H1 (cell line): ENCODE measurements around the gene MYL7. TPM values are rescaled to one million over a fixed set of nuclear protein-coding genes. Genes with fewer than 3 reads are reported as not detected.

ENCODE experiments used
- CTCF ChIA-PET: fragments of 300-600 bp; sonication (Branson Sonifier 250); formaldehyde crosslinking; loops from one replicate; lab custom pipeline; 2021; ENCODE audit not compliant: partially characterized antibody; lab: Charles Lee
- POLR2A ChIA-PET: fragments of 300-600 bp; sonication (Branson Sonifier 250); formaldehyde crosslinking; loops from one replicate; lab custom pipeline; 2021; ENCODE audit warnings: inconsistent platforms; ENCODE audit not compliant: partially characterized antibody; lab: Charles Lee
- DNase-seq, 2 experiments: peaks; one replicate each; pipeline versions ENCODE4 v3.0.0 to v3.0.0-alpha.2; 2010 to 2022; ENCODE audit warnings: low spot score in 2 of 2, low read depth in 1 of 2, mixed read lengths in 1 of 2
- FAIRE-seq: peaks from 2 replicates; lab custom pipeline; 2011; peaks lifted over from hg19 to GRCh38; lab: Jason Lieb, UNC
- H2AFZ ChIP-seq: 2 replicates; pipeline ENCODE4 v1.8.1; 2012; ENCODE audit warnings: low read length, inconsistent platforms
- H2AK5ac ChIP-seq: 2 replicates; pipeline ENCODE4 v1.6.1; 2013; ENCODE audit warnings: low read depth, low read length
- H2BK120ac ChIP-seq: replicated peaks from 2 replicates; pipeline ENCODE3; 2013; ENCODE audit warnings: low read depth, low read length, inconsistent platforms
- H2BK12ac ChIP-seq: 2 replicates; pipeline ENCODE4 v1.6.1; 2013; ENCODE audit warnings: low read depth, low read length
- H2BK15ac ChIP-seq: 2 replicates; pipeline ENCODE4 v1.6.1; 2013; ENCODE audit warnings: low read length
- H2BK20ac ChIP-seq: 2 replicates; pipeline ENCODE4 v1.6.1; 2013; ENCODE audit warnings: low read length
- H2BK5ac ChIP-seq: 2 replicates; pipeline ENCODE4 v1.6.1; 2013; ENCODE audit warnings: low read depth, low read length
- H3K14ac ChIP-seq: 2 replicates; pipeline ENCODE4 v1.6.1; 2013; ENCODE audit warnings: inconsistent platforms; ENCODE audit not compliant: insufficient read length
- H3K18ac ChIP-seq: 2 replicates; pipeline ENCODE4 v1.6.1; 2013; ENCODE audit warnings: low read length; ENCODE audit errors: extremely low read depth
- H3K23ac ChIP-seq: 2 replicates; pipeline ENCODE4 v1.6.1; 2013; ENCODE audit warnings: inconsistent platforms; ENCODE audit not compliant: insufficient read length
- H3K23me2 ChIP-seq: 2 replicates; pipeline ENCODE4 v1.6.1; 2013; ENCODE audit warnings: low read depth, low read length
- H3K27ac ChIP-seq: 2 replicates; pipeline ENCODE4 v1.6.1; 2011; ENCODE audit warnings: low read depth, low read length, inconsistent platforms
- H3K27me3 ChIP-seq, 4 experiments: replicated peaks in 1 of 4; 1 replicate in 1 of 4; 2 replicates in 3 of 4; pipeline versions ENCODE4 v1.6.1 to v1.8.1; 2011 to 2013; ENCODE audit warnings: low read length in 3 of 4, mild to moderate bottlenecking in 3 of 4, inconsistent platforms in 2 of 4, mixed read lengths in 2 of 4, moderate library complexity in 1 of 4; ENCODE audit not compliant: control insufficient read depth in 3 of 4, insufficient read depth in 3 of 4; ENCODE audit errors: extremely low read depth in 1 of 4
- H3K36me3 ChIP-seq, 4 experiments: 2 replicates each; pipeline versions ENCODE4 v1.6.1 to v1.8.1; 2011 to 2013; ENCODE audit warnings: mild to moderate bottlenecking in 4 of 4, low read length in 3 of 4, moderate library complexity in 2 of 4, control low read depth in 1 of 4, inconsistent platforms in 1 of 4; ENCODE audit not compliant: insufficient read depth in 4 of 4, control insufficient read depth in 2 of 4
- H3K4ac ChIP-seq: replicated peaks from 2 replicates; pipeline ENCODE3; 2013; ENCODE audit warnings: low read length, low read depth, mixed read lengths, inconsistent platforms; ENCODE audit not compliant: insufficient read length
- H3K4me1 ChIP-seq, 4 experiments: replicated peaks in 1 of 4; 1 replicate in 1 of 4; 2 replicates in 3 of 4; pipeline versions ENCODE4 v1.6.1 to v1.8.1; 2011 to 2013; ENCODE audit warnings: low read length in 3 of 4, inconsistent platforms in 2 of 4, mixed read lengths in 1 of 4; ENCODE audit not compliant: insufficient read depth in 4 of 4, control insufficient read depth in 3 of 4
- H3K4me2 ChIP-seq, 2 experiments: 2 replicates each; pipeline versions ENCODE4 v1.6.1 to v1.8.1; 2011 to 2013; ENCODE audit warnings: low read depth in 2 of 2, low read length in 2 of 2, control low read depth in 1 of 2, inconsistent platforms in 1 of 2, mild to moderate bottlenecking in 1 of 2; ENCODE audit not compliant: insufficient read depth in 1 of 2
- H3K4me3 ChIP-seq, 4 experiments: fragments of 200-600, 300-600 bp in 1 of 4; sonication (generic), shearing (Covaris generic), sonication (Bioruptor Twin) in 1 of 4; 2 replicates each; pipeline versions ENCODE4 v1.5.1 to v1.8.1; 2011 to 2016; ENCODE audit warnings: low read length in 4 of 4, low read depth in 3 of 4, control low read depth in 2 of 4, inconsistent platforms in 2 of 4, mild to moderate bottlenecking in 2 of 4, mixed read lengths in 1 of 4, moderate library complexity in 1 of 4; ENCODE audit not compliant: insufficient read depth in 2 of 4; ENCODE audit errors: extremely low read depth in 1 of 4
- H3K56ac ChIP-seq: replicated peaks from 2 replicates; pipeline ENCODE3; 2013; ENCODE audit warnings: low read depth, mild to moderate bottlenecking, mixed read lengths, low read length, inconsistent platforms; ENCODE audit not compliant: insufficient read length
- H3K79me1 ChIP-seq: 2 replicates; pipeline ENCODE4 v1.6.1; 2013; ENCODE audit warnings: low read depth, low read length, control low read depth
- H3K79me2 ChIP-seq, 2 experiments: 2 replicates each; pipeline versions ENCODE4 v1.6.1 to v1.8.1; 2012 to 2013; ENCODE audit warnings: low read length in 2 of 2, mild to moderate bottlenecking in 2 of 2, inconsistent platforms in 1 of 2; ENCODE audit not compliant: insufficient read depth in 2 of 2, control insufficient read depth in 1 of 2
- H3K9ac ChIP-seq, 4 experiments: replicated peaks in 1 of 4; 1 replicate in 1 of 4; 2 replicates in 3 of 4; pipeline versions ENCODE4 v1.6.1 to v1.8.1; 2011 to 2013; ENCODE audit warnings: low read depth in 3 of 4, low read length in 3 of 4, control low read depth in 2 of 4, mild to moderate bottlenecking in 2 of 4, moderate library complexity in 2 of 4, inconsistent platforms in 1 of 4; ENCODE audit errors: extremely low read depth in 1 of 4
- H3K9me3 ChIP-seq, 2 experiments: 2 replicates each; pipeline versions ENCODE4 v1.6.1 to v1.8.1; 2012 to 2013; ENCODE audit warnings: mild to moderate bottlenecking in 2 of 2, moderate library complexity in 2 of 2, control low read depth in 1 of 2, inconsistent platforms in 1 of 2, low read depth in 1 of 2, low read length in 1 of 2, mixed read lengths in 1 of 2; ENCODE audit not compliant: insufficient read depth in 2 of 2
- H4K20me1 ChIP-seq, 2 experiments: replicated peaks in 1 of 2; 2 replicates each; pipeline versions ENCODE3 to v1.8.1; 2011 to 2013; ENCODE audit warnings: inconsistent platforms in 2 of 2, low read length in 2 of 2, mild to moderate bottlenecking in 1 of 2; ENCODE audit not compliant: insufficient read depth in 2 of 2, control insufficient read depth in 1 of 2
- H4K5ac ChIP-seq: 2 replicates; pipeline ENCODE4 v1.6.1; 2013; ENCODE audit warnings: low read length, low read depth, mixed read lengths, inconsistent platforms; ENCODE audit not compliant: insufficient read length
- H4K8ac ChIP-seq: 2 replicates; pipeline ENCODE4 v1.8.0; 2013; ENCODE audit warnings: mild to moderate bottlenecking, moderate library complexity, low read length, inconsistent platforms; ENCODE audit not compliant: insufficient read depth; ENCODE audit errors: extremely low read depth
- H4K91ac ChIP-seq: replicated peaks from 2 replicates; pipeline ENCODE3; 2013; ENCODE audit warnings: low read length, mixed read lengths, inconsistent platforms; ENCODE audit not compliant: insufficient read length
- CBX5 ChIP-seq: fragments of 300-800, 300-1000 bp; sonication (generic); IDR thresholded peaks from 2 replicates; pipeline ENCODE4 v1.7.1; 2016; ENCODE audit warnings: antibody characterized with exemption, low read length, low read depth
- CREB1 ChIP-seq: IDR thresholded peaks from 2 replicates; pipeline ENCODE4 v1.6.1; 2012; ENCODE audit warnings: inconsistent platforms
- EGR1 ChIP-seq: IDR thresholded peaks from 2 replicates; pipeline ENCODE4 v1.6.1; 2011; ENCODE audit warnings: low read depth, low read length, borderline replicate concordance
- FOSL1 ChIP-seq: IDR thresholded peaks from 2 replicates; pipeline ENCODE4 v1.6.1; 2011; ENCODE audit warnings: mild to moderate bottlenecking, low read depth, low read length, moderate library complexity; ENCODE audit not compliant: insufficient read depth
- GABPA ChIP-seq: IDR thresholded peaks from 2 replicates; pipeline ENCODE4 v1.6.1; 2011; ENCODE audit warnings: mild to moderate bottlenecking, low read length, moderate library complexity, borderline replicate concordance; ENCODE audit not compliant: insufficient read depth
- JUND ChIP-seq: IDR thresholded peaks from 2 replicates; pipeline ENCODE4 v1.6.1; 2011; ENCODE audit warnings: mild to moderate bottlenecking, improper control_type of control experiment, low read length
- KDM1A ChIP-seq: fragments of 200-600, 300-600 bp; sonication (generic); IDR thresholded peaks from 2 replicates; pipeline ENCODE4 v1.7.1; 2016; ENCODE audit warnings: mild to moderate bottlenecking, low read length, borderline replicate concordance
- SAP30 ChIP-seq: fragments of 300-600 bp; sonication (generic); IDR thresholded peaks from 2 replicates; pipeline ENCODE4 v1.7.1; 2012; ENCODE audit warnings: low read length, moderate library complexity, mild to moderate bottlenecking, inconsistent platforms; ENCODE audit not compliant: insufficient read depth, insufficient replicate concordance
- SIN3A ChIP-seq, 2 experiments: IDR thresholded peaks in 1 of 2; conservative IDR thresholded peaks in 1 of 2; 2 replicates each; pipeline ENCODE4 v1.6.1; 2011 to 2012; ENCODE audit warnings: low read length in 2 of 2, improper control_type of control experiment in 1 of 2, low read depth in 1 of 2, mild to moderate bottlenecking in 1 of 2
- TAF1 ChIP-seq: IDR thresholded peaks from 2 replicates; pipeline ENCODE4 v1.6.1; 2011; ENCODE audit warnings: mild to moderate bottlenecking, low read depth, low read length
- TBP ChIP-seq: IDR thresholded peaks from 2 replicates; pipeline ENCODE4 v1.6.1; 2011; ENCODE audit warnings: low read depth, low read length, improper control_type of control experiment
- WGBS, 2 experiments: shearing (Covaris generic) in 1 of 2; methylation state at CpG; one replicate each; pipeline versions ENCODE4 v1.1.6 to v1.1.7; 2013 to 2015; ENCODE audit warnings: low lambda C conversion rate in 2 of 2, mixed read lengths in 2 of 2, inconsistent platforms in 1 of 2, low coverage in 1 of 2, missing lambda C conversion rate in 1 of 2; ENCODE audit not compliant: insufficient replicate concordance in 2 of 2, insufficient coverage in 1 of 2, insufficient read length in 1 of 2; ENCODE audit errors: extremely low coverage in 1 of 2, missing lambda C conversion rate in 1 of 2; 5-methylcytosine and 5-hydroxymethylcytosine counted together
- polyA plus RNA-seq, 7 experiments: library from polyadenylated mRNA; depleted of rRNA in 3 of 7; stranded (reverse) in 5 of 7; unstranded in 2 of 7; fragments of >200 nt in 5 of 7; fragments of 200-250 nt in 2 of 7; gene quantifications; 1 replicate in 5 of 7; 2 replicates in 1 of 7; 4 replicates in 1 of 7; pipeline versions ENCODE4 v1.2.1 to v1.2.3, GENCODE V29; 2011 to 2013; ENCODE audit warnings: missing spikeins in 2 of 7, mixed read lengths in 2 of 7
- total RNA-seq: library from RNA; stranded (reverse); fragmentation: NEBNext Ultra II Directional; extraction: Animal tissue kit (Norgen Biotek cat#: 25700); gene quantifications from 2 replicates; pipeline ENCODE4 v1.2.1, GENCODE V29; 2021
- TF ChIP-seq, protein P1 (sequence below): IDR thresholded peaks from 2 replicates; pipeline ENCODE4 v1.6.1; 2011; ENCODE audit warnings: low read length, improper control_type of control experiment

Gene MYL7
- total and polyA plus RNA-seq, 2 of the 8 experiments (the other 6 are each of a cell fraction or from before 2014, with no cell fraction given) = 3.3 to 3.4 TPM

DNA sequence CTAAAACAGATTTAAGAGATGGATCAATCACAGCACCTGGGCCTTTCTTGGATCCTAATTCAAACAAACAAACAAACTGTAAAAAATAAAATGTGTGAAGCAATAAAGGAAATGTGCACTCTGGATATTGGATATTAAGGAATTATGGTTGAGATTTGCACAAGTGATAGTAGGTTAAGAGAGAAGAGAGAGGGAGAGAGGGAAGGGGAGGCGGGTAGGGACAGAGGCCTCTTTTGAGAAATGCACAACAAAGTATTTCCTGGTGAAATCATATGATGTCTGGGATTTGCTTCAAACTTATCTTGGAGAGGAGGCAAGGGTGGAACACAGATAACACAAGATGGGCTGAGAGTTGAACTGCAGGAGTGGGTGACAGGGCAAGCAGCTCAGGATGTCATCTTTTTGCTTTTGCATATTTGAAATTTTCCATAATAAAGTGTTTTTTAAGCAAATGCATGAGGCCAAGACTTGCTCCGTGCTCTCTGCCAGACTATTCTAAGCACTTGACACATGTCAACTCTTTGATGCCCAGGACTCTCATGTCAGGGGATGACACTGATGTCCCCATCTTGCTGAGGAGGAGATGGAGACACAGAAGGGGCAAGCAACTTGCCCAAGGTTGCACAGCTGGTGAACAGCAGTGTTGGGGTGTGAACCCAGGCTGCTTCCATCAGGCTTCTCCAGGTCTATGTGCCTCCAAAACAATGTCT, 46.1 kb downstream of the MYL7 start:
- DNase-seq (no peak), FAIRE-seq (no peak)
- no peak overlapping the region for H2BK15ac ChIP-seq
- H2AFZ ChIP-seq = no peak overlapping the region
- no peaks in the 10 kb centered on the region for H4K20me1 ChIP-seq
- H3K79me2 ChIP-seq = no peaks in the 10 kb centered on the region
- H3K27me3 ChIP-seq = no peaks in the 10 kb centered on the region
- no peaks in the 10 kb centered on the region for H3K36me3 ChIP-seq
- no peak overlapping the region for H2AK5ac ChIP-seq
- no peak overlapping the region for H4K5ac ChIP-seq
- no peak overlapping the region for H2BK120ac ChIP-seq
- no peak overlapping the region for H3K27ac ChIP-seq
- H3K14ac ChIP-seq = no peak overlapping the region
- H3K4me3 ChIP-seq = no peak overlapping the region
- no peaks in the 10 kb centered on the region for H3K9me3 ChIP-seq
- POLR2A ChIA-PET = interaction anchor here (1.6 kb wide), 1 partner anchor 17 kb away, joined by 3 read pairs; no protein-coding TSS in a partner anchor
- H3K23me2 ChIP-seq = no peaks in the 10 kb centered on the region
- CTCF ChIA-PET = interaction anchor here (1.0 to 1.8 kb wide), 2 partner anchors 23 to 36 kb away, joined by 3 to 4 read pairs; no protein-coding TSS in a partner anchor
- H3K23ac ChIP-seq = no peak overlapping the region
- H2BK20ac ChIP-seq = no peak overlapping the region
- no peak overlapping the region for H3K18ac ChIP-seq
- H3K4me1 ChIP-seq = no peaks in the 10 kb centered on the region
- no peaks in the 10 kb centered on the region for H3K79me1 ChIP-seq
- 84% methylated on average over 2 of the region's 2 CpGs; no CpG with 5 or more reads in 1 of the 2 experiments for WGBS, 2 experiments
- H3K56ac ChIP-seq = no peak overlapping the region
- no peak overlapping the region for H3K4ac ChIP-seq
- H2BK12ac ChIP-seq = no peak overlapping the region
- no peak overlapping the region for H4K91ac ChIP-seq
- no peak overlapping the region for H3K9ac ChIP-seq
- H4K8ac ChIP-seq = no peak overlapping the region
- H3K4me2 ChIP-seq = no peak overlapping the region
- no peak overlapping the region for H2BK5ac ChIP-seq
- TF ChIP-seq EGR1 = no peak
- TF ChIP-seq CREB1 = no peak
- TF ChIP-seq FOSL1 = no peak
- TF ChIP-seq CBX5 = no peak
- TF ChIP-seq SIN3A (conservative IDR thresholded peaks at IDR 0.05 in 1 of 2, IDR thresholded peaks at IDR 0.05 in 1 of 2; ENCODE audit: low read depth in 1 of 2, low read length in 2 of 2) = no peak
- no peak for TF ChIP-seq JUND
- no peak for TF ChIP-seq KDM1A
- TF ChIP-seq TAF1 = no peak
- no peak for TF ChIP-seq GABPA
- TF ChIP-seq, protein P1, sequence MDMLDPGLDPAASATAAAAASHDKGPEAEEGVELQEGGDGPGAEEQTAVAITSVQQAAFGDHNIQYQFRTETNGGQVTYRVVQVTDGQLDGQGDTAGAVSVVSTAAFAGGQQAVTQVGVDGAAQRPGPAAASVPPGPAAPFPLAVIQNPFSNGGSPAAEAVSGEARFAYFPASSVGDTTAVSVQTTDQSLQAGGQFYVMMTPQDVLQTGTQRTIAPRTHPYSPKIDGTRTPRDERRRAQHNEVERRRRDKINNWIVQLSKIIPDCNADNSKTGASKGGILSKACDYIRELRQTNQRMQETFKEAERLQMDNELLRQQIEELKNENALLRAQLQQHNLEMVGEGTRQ = no peak
- no peak for TF ChIP-seq TBP
- TF ChIP-seq SAP30 = no peak
